ENCODE data around the gene PLCB3. TPM values are rescaled to one million over a fixed set of nuclear protein-coding genes. Genes with fewer than 3 reads are reported as not detected.

PLCB3 gene
- total and polyA plus RNA-seq, 10 of the 15 experiments (the other 5 are each of a cell fraction or from before 2014, with no cell fraction given): 0.03 to 10.3 (median 3.3) TPM

- TF ChIP-seq RFX5 (IDR thresholded peaks at IDR 0.05; ENCODE audit: low read depth, low read length) (no peak), BHLHE40 (IDR thresholded peaks at IDR 0.05; ENCODE audit: borderline replicate concordance in 1 of 2, low read depth in 2 of 2, low read length in 1 of 2) (no peak)
These were observed 19.0 kb upstream of the PLCB3 start (continued) for GRCh38 chr11:64232182-64232966.

GRCh38 chr11:64232967-64233315 is 18.4 kb upstream of the PLCB3 start:
- ATAC-seq (no peak), DNase-seq (ENCODE audit: low read depth, low spot score) (no peak), FAIRE-seq (no peak)
- intact Hi-C loops (cut with micrococcal nuclease; ENCODE audit: unreplicated experiment): no loop called here
- Histone ChIP-seq H3K4me1 (ENCODE audit: control insufficient read depth, insufficient read depth, low read length) (peaks cover 42% of the 10 kb centered on the region), H3K36me3 (ENCODE audit: control insufficient read depth in 2 of 2, insufficient read depth in 2 of 2, low read length in 1 of 2) (peaks cover 0 to 3% of the 10 kb centered on the region in 2 experiments; a peak in 2 of 4 replicates), H3K9ac (ENCODE audit: control insufficient read depth, insufficient read depth, low read length) (no peak overlapping the region), H3K9me3 (replicated peaks; ENCODE audit: control insufficient read depth, insufficient read depth, low read length) (no peaks in the 10 kb centered on the region), H3K79me2 (ENCODE audit: control insufficient read depth, insufficient read depth, low read length) (peaks cover 20% of the 10 kb centered on the region), H3K27ac (ENCODE audit: control insufficient read depth, insufficient read depth) (no peak overlapping the region), H2AFZ (ENCODE audit: control insufficient read depth, low read depth, low read length) (no peak overlapping the region), H3K27me3 (replicated peaks in 1 of 2; ENCODE audit: control insufficient read depth in 2 of 2, insufficient read depth in 2 of 2, low read length in 1 of 2) (no peaks in the 10 kb centered on the region), H4K20me1 (ENCODE audit: control insufficient read depth, insufficient read depth) (no peaks in the 10 kb centered on the region), H3K4me2 (ENCODE audit: control insufficient read depth, insufficient read depth) (no peak overlapping the region), H3K4me3 (no peak overlapping the region)
- POLR2A ChIA-PET: interaction anchor here (0.6 to 2.6 kb wide), 5 partner anchors 13 to 1632 kb away, joined by 3 to 12 read pairs (median 4); partner anchors contain the start of gene FERMT3
- in situ Hi-C loops (cut with MboI): loop anchor here (25.0 kb wide), 1 partner anchor 1629 kb away; the partner anchor contains the start of genes CFL1, EFEMP2 and MUS81
- BruUV-seq (replicated peaks): no TSS peak
- RAD21 ChIA-PET (ENCODE audit: unreplicated experiment): interaction anchor here (1.1 to 1.7 kb wide), 3 partner anchors 8 to 71 kb away, joined by 3 to 6 read pairs (median 3); no protein-coding TSS in a partner anchor
- SMC1A ChIA-PET (ENCODE audit: uncharacterized antibody, unreplicated experiment): interaction anchor here (1.2 kb wide), 1 partner anchor 27 kb away, joined by 3 read pairs; no protein-coding TSS in a partner anchor
- CTCF ChIA-PET: interaction anchor here (2.9 kb wide), 1 partner anchor 27 kb away, joined by 18 read pairs; the partner anchor contains the start of gene FERMT3
- TF ChIP-seq SIX5 (IDR thresholded peaks at IDR 0.05; ENCODE audit: low read depth, low read length, severe bottlenecking) (no peak), NBN (IDR thresholded peaks at IDR 0.05) (no peak), SREBF1 (IDR thresholded peaks at IDR 0.05; ENCODE audit: low read length) (no peak), CUX1 (IDR thresholded peaks at IDR 0.05; ENCODE audit: insufficient replicate concordance, low read depth, low read length) (no peak), RELB (IDR thresholded peaks at IDR 0.05; ENCODE audit: low read depth) (no peak)
- WGBS (ENCODE audit: insufficient coverage, insufficient replicate concordance, low lambda C conversion rate, missing lambda C conversion rate): 96% methylated on average over 7 of the region's 8 CpGs
